IMR-90 (cell line): ENCODE measurements around the gene XIST. TPM values are rescaled to one million over a fixed set of nuclear protein-coding genes. Genes with fewer than 3 reads are reported as not detected.

ENCODE experiments used
- ATAC-seq: fragments of 200-7000 bp; cut with Tn5 transposase; 2 replicates; pipeline ENCODE4 v1.9.1; 2020; ENCODE audit warnings: low read depth, mild to moderate bottlenecking, moderate library complexity
- BruUV-seq: library from RNA; stranded (reverse); fragments of 400-500 nt; replicated peaks from 2 replicates; lab custom pipeline; 2021; lab: Mats Ljungman, UMichigan
- CTCF ChIA-PET: fragments of 300-600 bp; formaldehyde crosslinking; extraction: SDS; loops from one replicate; lab custom pipeline; 2021; ENCODE audit warnings: antibody characterized with exemption; lab: Yijun Ruan, JAX
- POLR2A ChIA-PET: fragments of 300-600 bp; sonication (Branson Sonifier 250); formaldehyde crosslinking; loops from one replicate; lab custom pipeline; 2022; ENCODE audit warnings: antibody characterized with exemption; ENCODE audit not compliant: unreplicated experiment; lab: Charles Lee
- DNase-seq: peaks from one replicate; pipeline ENCODE4 v3.0.0; 2013
- H2AFZ ChIP-seq: replicated peaks from 2 replicates; pipeline ENCODE3; 2013; ENCODE audit warnings: low read length, mild to moderate bottlenecking; ENCODE audit not compliant: poor library complexity
- H2AK5ac ChIP-seq: 2 replicates; pipeline ENCODE4 v1.6.1; 2013; ENCODE audit warnings: low read depth, low read length, inconsistent platforms
- H2AK9ac ChIP-seq: replicated peaks from 2 replicates; pipeline ENCODE3; 2013; ENCODE audit warnings: mild to moderate bottlenecking, low read depth, low read length, moderate library complexity; ENCODE audit not compliant: poor library complexity
- H2BK120ac ChIP-seq: 2 replicates; pipeline ENCODE4 v1.6.1; 2013; ENCODE audit warnings: low read depth, low read length, inconsistent platforms
- H2BK15ac ChIP-seq: 3 replicates; pipeline ENCODE4 v1.6.1; 2013; ENCODE audit warnings: low read depth, low read length, inconsistent platforms
- H2BK20ac ChIP-seq: 2 replicates; pipeline ENCODE4 v1.6.1; 2013; ENCODE audit warnings: low read depth, mild to moderate bottlenecking, inconsistent platforms, low read length, moderate library complexity
- H2BK5ac ChIP-seq: 2 replicates; pipeline ENCODE4 v1.6.1; 2013; ENCODE audit warnings: mild to moderate bottlenecking, low read depth, low read length, inconsistent platforms; ENCODE audit not compliant: poor library complexity, severe bottlenecking
- H3K14ac ChIP-seq: replicated peaks from 2 replicates; pipeline ENCODE4 v1.6.1; 2013; ENCODE audit warnings: low read depth, low read length, inconsistent platforms
- H3K18ac ChIP-seq: 2 replicates; pipeline ENCODE4 v1.6.1; 2013; ENCODE audit warnings: low read depth, low read length, control low read depth
- H3K23ac ChIP-seq: 2 replicates; pipeline ENCODE4 v1.6.1; 2013; ENCODE audit warnings: low read depth, low read length, inconsistent platforms
- H3K27ac ChIP-seq: 2 replicates; pipeline ENCODE4 v1.5.1; 2013; ENCODE audit warnings: mild to moderate bottlenecking, control low read depth, low read length; ENCODE audit not compliant: insufficient read depth
- H3K27me3 ChIP-seq: 2 replicates; pipeline ENCODE4 v1.6.1; 2013; ENCODE audit warnings: low read length; ENCODE audit not compliant: control insufficient read depth, insufficient read depth
- H3K36me3 ChIP-seq: 2 replicates; pipeline ENCODE4 v1.6.1; 2013; ENCODE audit warnings: low read length, mixed read lengths; ENCODE audit not compliant: control insufficient read depth, insufficient read depth
- H3K4ac ChIP-seq: 2 replicates; pipeline ENCODE4 v1.6.1; 2013; ENCODE audit warnings: low read depth, low read length, inconsistent platforms
- H3K4me1 ChIP-seq: 2 replicates; pipeline ENCODE4 v1.6.1; 2013; ENCODE audit warnings: low read length, mixed read lengths; ENCODE audit not compliant: control insufficient read depth, insufficient read depth
- H3K4me2 ChIP-seq: 2 replicates; pipeline ENCODE4 v1.6.1; 2013; ENCODE audit warnings: low read depth, mild to moderate bottlenecking, control low read depth, low read length, moderate library complexity
- H3K4me3 ChIP-seq: 2 replicates; pipeline ENCODE4 v1.5.1; 2013; ENCODE audit warnings: low read depth, mild to moderate bottlenecking, control low read depth, low read length, moderate library complexity; ENCODE audit not compliant: insufficient read depth
- H3K56ac ChIP-seq: 2 replicates; pipeline ENCODE4 v1.6.1; 2013; ENCODE audit warnings: low read length, inconsistent platforms; ENCODE audit not compliant: insufficient read depth; ENCODE audit errors: extremely low read depth
- H3K79me1 ChIP-seq, 2 experiments: 2 replicates each; pipeline ENCODE4 v1.6.1; 2013; ENCODE audit warnings: low read length in 2 of 2, inconsistent platforms in 1 of 2, low read depth in 1 of 2
- H3K9ac ChIP-seq: 2 replicates; pipeline ENCODE4 v1.6.1; 2013; ENCODE audit warnings: low read depth, low read length, control low read depth
- H3K9me1 ChIP-seq: 2 replicates; pipeline ENCODE4 v1.6.1; 2013; ENCODE audit warnings: low read length, inconsistent platforms; ENCODE audit not compliant: insufficient read depth
- H3K9me3 ChIP-seq: 2 replicates; pipeline ENCODE4 v1.6.1; 2013; ENCODE audit warnings: low read length; ENCODE audit not compliant: control insufficient read depth, insufficient read depth
- H4K20me1 ChIP-seq: 2 replicates; pipeline ENCODE4 v1.6.1; 2013; ENCODE audit warnings: low read length, inconsistent platforms; ENCODE audit not compliant: insufficient read depth
- H4K5ac ChIP-seq: 2 replicates; pipeline ENCODE4 v1.6.1; 2013; ENCODE audit warnings: mild to moderate bottlenecking, low read depth, low read length, control low read depth
- H4K8ac ChIP-seq, 2 experiments: 2 replicates each; pipeline ENCODE4 v1.6.1; 2013; ENCODE audit warnings: low read depth in 2 of 2, low read length in 2 of 2, control low read depth in 1 of 2, inconsistent platforms in 1 of 2
- H4K91ac ChIP-seq: 2 replicates; pipeline ENCODE4 v1.6.1; 2013; ENCODE audit warnings: low read depth, low read length, inconsistent platforms; ENCODE audit not compliant: insufficient read depth
- BHLHE40 ChIP-seq: fragments of 150-350 bp; IDR thresholded peaks from 2 replicates; pipeline ENCODE4 v1.6.1; 2016; ENCODE audit warnings: mild to moderate bottlenecking, low read depth, low read length
- CEBPB ChIP-seq: IDR thresholded peaks from 2 replicates; pipeline ENCODE4 v1.6.1; 2012; ENCODE audit warnings: low read depth, low read length, improper control_type of control experiment
- CTCF ChIP-seq: conservative IDR thresholded peaks from 2 replicates; pipeline ENCODE4 v1.5.1; 2012; ENCODE audit warnings: mild to moderate bottlenecking, low read depth, low read length, improper control_type of control experiment
- ELK1 ChIP-seq: fragments of 150-350 bp; IDR thresholded peaks from 2 replicates; pipeline ENCODE4 v1.6.1; 2016; ENCODE audit warnings: low read depth, mild to moderate bottlenecking, low read length, moderate library complexity, borderline replicate concordance
- MAFK ChIP-seq: IDR thresholded peaks from 2 replicates; pipeline ENCODE4 v1.6.1; 2012; ENCODE audit warnings: low read depth, low read length, improper control_type of control experiment
- MAZ ChIP-seq: IDR thresholded peaks from 2 replicates; pipeline ENCODE4 v1.6.1; 2012; ENCODE audit warnings: low read depth, mild to moderate bottlenecking, low read length, improper control_type of control experiment, moderate library complexity, borderline replicate concordance
- MXI1 ChIP-seq: IDR thresholded peaks from 2 replicates; pipeline ENCODE4 v1.6.1; 2012; ENCODE audit warnings: low read depth, mild to moderate bottlenecking, low read length, moderate library complexity, borderline replicate concordance
- RFX5 ChIP-seq: IDR thresholded peaks from 2 replicates; pipeline ENCODE4 v1.8.0; 2012; ENCODE audit warnings: low read depth, mild to moderate bottlenecking, low read length, moderate library complexity
- WGBS, 2 experiments: methylation state at CpG; one replicate each; pipeline versions ENCODE4 v1.1.5 to v1.1.7; 2013; ENCODE audit warnings: missing lambda C conversion rate in 2 of 2; ENCODE audit not compliant: insufficient read length in 1 of 2; ENCODE audit errors: extremely low coverage in 2 of 2; 5-methylcytosine and 5-hydroxymethylcytosine counted together
- dilution Hi-C: fragments of 300-500 bp; cut with HindIII; formaldehyde crosslinking; loops from one replicate; pipeline ENCODE4 v1.14.3; 2018; ENCODE audit warnings: low sequenced_read_pairs; ENCODE audit not compliant: unreplicated experiment
- in situ Hi-C: fragments of 300-500 bp; cut with MboI; formaldehyde crosslinking; loops from 3 replicates; pipeline ENCODE4 v1.14.3; 2019; ENCODE audit warnings: low sequenced_read_pairs, inconsistent platforms, mixed read lengths
- intact Hi-C: fragments of 100-400 bp; cut with micrococcal nuclease; formaldehyde crosslinking; loops from 2 replicates; pipeline ENCODE4 v1.10.0; 2022
- polyA plus RNA-seq, 3 experiments: library from polyadenylated mRNA; depleted of rRNA; stranded (reverse); fragments of >200 nt; gene quantifications; 2 replicates each; pipeline ENCODE4 v1.2.3, GENCODE V29; 2012; ENCODE audit warnings: low replicate concordance in 1 of 3
- total RNA-seq: library from RNA; depleted of rRNA; stranded (reverse); fragments of >200 nt; gene quantifications from 2 replicates; pipeline ENCODE4 v1.2.3, GENCODE V29; 2012

XIST gene
- total and polyA plus RNA-seq, 2 of the 4 experiments (the other 2 are of a cell fraction): 48.9 to 159 TPM

GRCh38 chrX:73840120-73840924, 12.2 kb downstream of the XIST start:
- Histone ChIP-seq H3K9me3 (no peaks in the 10 kb centered on the region), H3K9me1 (peaks cover 14% of the 10 kb centered on the region), H3K14ac (no peak overlapping the region), H3K27ac (no peak overlapping the region), H4K8ac (no peak overlapping the region), H3K36me3 (peaks cover 8% of the 10 kb centered on the region), H3K4me1 (no peaks in the 10 kb centered on the region; the same call in 1 of the 2 replicates), H3K4me2 (no peak overlapping the region), H2AFZ (no peak overlapping the region), H4K5ac (no peak overlapping the region), H3K18ac (no peak overlapping the region), H3K56ac (no peak overlapping the region), H3K79me1 (peaks cover 0 to 3% of the 10 kb centered on the region in 2 experiments; a peak in 1 of 4 replicates), H3K23ac (no peak overlapping the region), H3K4ac (no peak overlapping the region), H2AK9ac (no peak overlapping the region), H2BK5ac (no peak overlapping the region), H4K20me1 (peaks cover 91% of the 10 kb centered on the region), H2AK5ac (no peak overlapping the region), H3K27me3 (no peaks in the 10 kb centered on the region; the same call in 1 of the 2 replicates), H2BK15ac (no peak overlapping the region), H2BK120ac (no peak overlapping the region), H3K9ac (no peak overlapping the region), H2BK20ac (no peak overlapping the region), H4K91ac (no peak overlapping the region), H3K4me3 (no peak overlapping the region)
- ChIA-PET CTCF (no interaction called here), POLR2A (no interaction called here)
- ATAC-seq (no peak), DNase-seq (no peak)
- dilution Hi-C loops (no loop called here), in situ Hi-C loops (no loop called here), intact Hi-C loops (no loop called here)
- TF ChIP-seq MAFK (no peak), CTCF (no peak), MXI1 (no peak), CEBPB (no peak), RFX5 (no peak), ELK1 (no peak), BHLHE40 (no peak), MAZ (no peak)
- no TSS peak for BruUV-seq
- WGBS, 2 experiments: no CpG with 5 or more reads among the region's 6 CpGs
